Breast epithelium (tissue), 3 donors: ENCODE measurements around the gene TMEM54.

ENCODE experiments used
- POLR2AphosphoS5 ChIP-seq, 3 donors: sonication (generic); formaldehyde crosslinking; IDR thresholded peaks; one replicate each; pipeline ENCODE4 v1.6.1; 2017; ENCODE audit warnings: antibody characterized with exemption in 3 of 3
- TF ChIP-seq, protein P1 (sequence below), 3 donors: fragments of 450-650 bp; IDR thresholded peaks; one replicate each; pipeline ENCODE4 v1.5.1; 2016 to 2017; ENCODE audit warnings: antibody characterized with exemption in 3 of 3, mild to moderate bottlenecking in 3 of 3, moderate library complexity in 3 of 3

GRCh38 chr1:32867671-32868070, 33.5 kb downstream of the TMEM54 start:
- TF ChIP-seq, protein P1, sequence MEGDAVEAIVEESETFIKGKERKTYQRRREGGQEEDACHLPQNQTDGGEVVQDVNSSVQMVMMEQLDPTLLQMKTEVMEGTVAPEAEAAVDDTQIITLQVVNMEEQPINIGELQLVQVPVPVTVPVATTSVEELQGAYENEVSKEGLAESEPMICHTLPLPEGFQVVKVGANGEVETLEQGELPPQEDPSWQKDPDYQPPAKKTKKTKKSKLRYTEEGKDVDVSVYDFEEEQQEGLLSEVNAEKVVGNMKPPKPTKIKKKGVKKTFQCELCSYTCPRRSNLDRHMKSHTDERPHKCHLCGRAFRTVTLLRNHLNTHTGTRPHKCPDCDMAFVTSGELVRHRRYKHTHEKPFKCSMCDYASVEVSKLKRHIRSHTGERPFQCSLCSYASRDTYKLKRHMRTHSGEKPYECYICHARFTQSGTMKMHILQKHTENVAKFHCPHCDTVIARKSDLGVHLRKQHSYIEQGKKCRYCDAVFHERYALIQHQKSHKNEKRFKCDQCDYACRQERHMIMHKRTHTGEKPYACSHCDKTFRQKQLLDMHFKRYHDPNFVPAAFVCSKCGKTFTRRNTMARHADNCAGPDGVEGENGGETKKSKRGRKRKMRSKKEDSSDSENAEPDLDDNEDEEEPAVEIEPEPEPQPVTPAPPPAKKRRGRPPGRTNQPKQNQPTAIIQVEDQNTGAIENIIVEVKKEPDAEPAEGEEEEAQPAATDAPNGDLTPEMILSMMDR (IDR thresholded peaks at IDR 0.05), result no peak
- no peak for TF ChIP-seq POLR2AphosphoS5 (IDR thresholded peaks at IDR 0.05)
